OCI-LY1 (cell line): ENCODE results near the gene ARHGEF28.

ENCODE experiments used
- H2AFZ ChIP-seq: fragments of 200-600 bp; sonication (generic), shearing (Covaris generic); 2 replicates; pipeline ENCODE4 v1.6.0; 2014; ENCODE audit warnings: antibody characterized with exemption, mild to moderate bottlenecking, low read length
- H3F3A ChIP-seq: fragments of 200-600 bp; sonication (generic), shearing (Covaris generic); 2 replicates; pipeline ENCODE4 v1.6.0; 2014; ENCODE audit warnings: mild to moderate bottlenecking, antibody characterized with exemption, low read length, moderate library complexity; ENCODE audit not compliant: insufficient read depth
- H3K27ac ChIP-seq: fragments of 200-600 bp; sonication (generic); 2 replicates; pipeline ENCODE4 v1.5.1; 2014; ENCODE audit warnings: low read length, mixed run types, mild to moderate bottlenecking, low read depth; ENCODE audit not compliant: poor library complexity, severe bottlenecking
- H3K27me3 ChIP-seq: fragments of 200-600 bp; sonication (generic); 2 replicates; pipeline ENCODE4 v1.6.0; 2014; ENCODE audit warnings: antibody characterized with exemption, mild to moderate bottlenecking, low read length, moderate library complexity; ENCODE audit not compliant: insufficient read depth
- H3K36me3 ChIP-seq: fragments of 200-600 bp; sonication (generic); 2 replicates; pipeline ENCODE4 v1.6.1; 2014; ENCODE audit warnings: mild to moderate bottlenecking, antibody characterized with exemption, low read length, moderate library complexity, mixed read lengths; ENCODE audit not compliant: insufficient read depth
- H3K4me1 ChIP-seq: fragments of 200-600 bp; sonication (generic); 2 replicates; pipeline ENCODE4 v1.5.1; 2014; ENCODE audit warnings: mild to moderate bottlenecking, low read length, moderate library complexity; ENCODE audit not compliant: insufficient read depth, severe bottlenecking
- H3K4me2 ChIP-seq: fragments of 200-600 bp; sonication (generic), shearing (Covaris generic); 2 replicates; pipeline ENCODE4 v1.6.1; 2014; ENCODE audit warnings: low read length
- H3K4me3 ChIP-seq: fragments of 200-600 bp; sonication (generic); 2 replicates; pipeline ENCODE4 v1.5.1; 2014; ENCODE audit warnings: low read length, low read depth, mild to moderate bottlenecking, mixed read lengths; ENCODE audit not compliant: poor library complexity, severe bottlenecking
- H3K79me2 ChIP-seq: fragments of 200-600 bp; shearing (Covaris generic); 2 replicates; pipeline ENCODE4 v1.6.1; 2016; ENCODE audit warnings: mixed run types, low read length, mixed read lengths; ENCODE audit not compliant: insufficient read depth
- H3K9ac ChIP-seq: fragments of 200-600 bp; sonication (generic), shearing (Covaris generic); 2 replicates; pipeline ENCODE4 v1.6.1; 2014; ENCODE audit warnings: mild to moderate bottlenecking, low read length, mixed read lengths
- H3K9me2 ChIP-seq: fragments of 200-600 bp; sonication (generic), shearing (Covaris generic); 2 replicates; pipeline ENCODE4 v1.6.1; 2014; ENCODE audit warnings: low read depth, mild to moderate bottlenecking, low read length, mixed read lengths
- H3K9me3 ChIP-seq: fragments of 200-600 bp; shearing (Covaris generic); 2 replicates; pipeline ENCODE4 v1.6.1; 2014; ENCODE audit warnings: low read length, mixed read lengths
- H4K20me1 ChIP-seq: fragments of 200-600 bp; sonication (generic), shearing (Covaris generic); 2 replicates; pipeline ENCODE4 v1.6.0; 2016; ENCODE audit warnings: mild to moderate bottlenecking, low read length; ENCODE audit not compliant: insufficient read depth
- EZH2 ChIP-seq: fragments of 200-600 bp; sonication (generic), shearing (Covaris generic); IDR thresholded peaks from 2 replicates; pipeline ENCODE4 v1.8.0; 2017; ENCODE audit warnings: borderline replicate concordance, mixed run types, mild to moderate bottlenecking, antibody characterized with exemption, low read length, moderate library complexity, mixed read lengths
- TF ChIP-seq, protein P1 (sequence below): fragments of 200-600 bp; sonication (generic), shearing (Covaris generic); IDR thresholded peaks from 2 replicates; pipeline ENCODE4 v1.5.1; 2017; ENCODE audit warnings: mild to moderate bottlenecking, antibody characterized with exemption, low read length, moderate library complexity, mixed read lengths

Gene ARHGEF28

GRCh38 chr5:73663860-73664240 lies 37.9 kb downstream of the ARHGEF28 start:
- H3K4me1 ChIP-seq: no peaks in the 10 kb centered on the region
- no peaks in the 10 kb centered on the region for H3K79me2 ChIP-seq

DNA sequence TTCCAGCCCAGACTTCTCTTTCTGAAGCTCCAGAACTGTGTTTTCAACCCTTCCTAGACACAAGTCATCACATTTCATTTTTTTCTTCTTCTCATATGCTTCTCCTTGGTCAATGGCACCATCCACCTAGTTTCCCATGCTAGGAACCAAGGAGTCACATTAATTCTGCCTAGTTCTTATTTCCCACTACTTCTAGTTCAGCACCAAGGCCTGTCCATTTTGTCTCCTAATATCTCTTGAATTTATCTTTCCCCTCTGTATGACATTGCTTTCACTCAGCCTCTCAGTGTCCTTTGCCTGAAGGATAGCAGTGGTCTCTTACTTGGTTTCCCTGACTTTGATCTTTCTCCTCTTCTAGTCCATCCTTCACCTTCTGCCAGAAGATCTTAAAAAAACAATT lies 38.8 kb downstream of the ARHGEF28 start:
- TF ChIP-seq, protein P1, sequence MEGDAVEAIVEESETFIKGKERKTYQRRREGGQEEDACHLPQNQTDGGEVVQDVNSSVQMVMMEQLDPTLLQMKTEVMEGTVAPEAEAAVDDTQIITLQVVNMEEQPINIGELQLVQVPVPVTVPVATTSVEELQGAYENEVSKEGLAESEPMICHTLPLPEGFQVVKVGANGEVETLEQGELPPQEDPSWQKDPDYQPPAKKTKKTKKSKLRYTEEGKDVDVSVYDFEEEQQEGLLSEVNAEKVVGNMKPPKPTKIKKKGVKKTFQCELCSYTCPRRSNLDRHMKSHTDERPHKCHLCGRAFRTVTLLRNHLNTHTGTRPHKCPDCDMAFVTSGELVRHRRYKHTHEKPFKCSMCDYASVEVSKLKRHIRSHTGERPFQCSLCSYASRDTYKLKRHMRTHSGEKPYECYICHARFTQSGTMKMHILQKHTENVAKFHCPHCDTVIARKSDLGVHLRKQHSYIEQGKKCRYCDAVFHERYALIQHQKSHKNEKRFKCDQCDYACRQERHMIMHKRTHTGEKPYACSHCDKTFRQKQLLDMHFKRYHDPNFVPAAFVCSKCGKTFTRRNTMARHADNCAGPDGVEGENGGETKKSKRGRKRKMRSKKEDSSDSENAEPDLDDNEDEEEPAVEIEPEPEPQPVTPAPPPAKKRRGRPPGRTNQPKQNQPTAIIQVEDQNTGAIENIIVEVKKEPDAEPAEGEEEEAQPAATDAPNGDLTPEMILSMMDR: no peak
- no peak for TF ChIP-seq EZH2
- Histone ChIP-seq H3K4me3 (no peak overlapping the region), H3K4me2 (no peak overlapping the region), H3K4me1 (no peaks in the 10 kb centered on the region), H3F3A (no peaks in the 10 kb centered on the region), H3K9me3 (no peaks in the 10 kb centered on the region), H3K27me3 (no peaks in the 10 kb centered on the region), H3K79me2 (no peaks in the 10 kb centered on the region), H2AFZ (no peak overlapping the region), H3K9ac (no peak overlapping the region), H4K20me1 (no peaks in the 10 kb centered on the region), H3K9me2 (no peaks in the 10 kb centered on the region), H3K27ac (no peak overlapping the region), H3K36me3 (no peaks in the 10 kb centered on the region)

More at GRCh38 chr5:73663860-73664240, 37.9 kb downstream of the ARHGEF28 start:
- Histone ChIP-seq H3K4me2 (no peak overlapping the region), H3K9me2 (no peaks in the 10 kb centered on the region), H3K4me3 (no peak overlapping the region), H3F3A (no peaks in the 10 kb centered on the region), H3K36me3 (no peaks in the 10 kb centered on the region), H2AFZ (no peak overlapping the region), H3K27me3 (no peaks in the 10 kb centered on the region), H4K20me1 (no peaks in the 10 kb centered on the region), H3K9me3 (no peaks in the 10 kb centered on the region), H3K27ac (no peak overlapping the region), H3K9ac (no peak overlapping the region)
- TF ChIP-seq EZH2: no peak
- TF ChIP-seq, protein P1: no peak

DNA sequence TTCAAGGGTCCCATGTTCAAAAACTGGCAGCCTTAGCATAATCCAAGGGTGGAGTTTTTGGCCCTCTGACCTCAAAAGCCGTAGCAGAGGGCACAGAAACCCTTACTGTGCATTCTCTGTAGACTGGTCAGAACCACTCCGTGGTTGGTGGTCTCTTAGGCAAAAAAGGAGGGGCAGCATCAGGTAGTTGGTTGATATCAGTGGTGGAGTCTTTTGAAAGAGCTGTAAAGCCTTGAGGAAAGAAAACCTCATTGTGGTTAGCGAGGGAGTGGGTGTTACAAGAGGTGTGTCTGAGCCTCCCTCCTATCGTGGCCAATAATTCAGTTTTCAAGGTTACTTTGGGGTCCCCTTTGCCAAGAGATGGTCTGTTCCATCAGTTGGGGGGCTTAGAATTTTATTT lies 40.9 kb downstream of the ARHGEF28 start:
- Histone ChIP-seq H3K27me3 (no peaks in the 10 kb centered on the region), H3K79me2 (no peaks in the 10 kb centered on the region), H3K4me1 (no peaks in the 10 kb centered on the region), H2AFZ (no peak overlapping the region), H3K36me3 (no peaks in the 10 kb centered on the region), H3F3A (no peaks in the 10 kb centered on the region), H3K9ac (no peak overlapping the region), H3K9me2 (no peaks in the 10 kb centered on the region), H3K4me3 (no peak overlapping the region), H3K27ac (no peak overlapping the region), H3K9me3 (no peaks in the 10 kb centered on the region), H3K4me2 (no peak overlapping the region), H4K20me1 (no peaks in the 10 kb centered on the region)
- no peak for TF ChIP-seq EZH2
- TF ChIP-seq, protein P1: no peak
